GM23248 (cell line): ENCODE measurements around the gene SLC12A7. TPM values are rescaled to one million over a fixed set of nuclear protein-coding genes. Genes with fewer than 3 reads are reported as not detected.
A peak's percentile ranks its signal among the peaks of the same experiment; 100 is the strongest.

Source experiments
- DNase-seq: peaks from one replicate; pipeline ENCODE4 v3.0.0-alpha.2; 2015
- H2AFZ ChIP-seq: fragments of 200-600 bp; sonication (generic); 2 replicates; pipeline ENCODE4 v1.6.1; 2016; ENCODE audit warnings: antibody characterized with exemption
- H3F3A ChIP-seq: fragments of 200-600 bp; sonication (generic); 2 replicates; pipeline ENCODE4 v1.6.1; 2016; ENCODE audit warnings: mild to moderate bottlenecking, antibody characterized with exemption, mixed run types; ENCODE audit not compliant: insufficient read depth
- H3K27ac ChIP-seq: fragments of 200-600 bp; sonication (generic); 2 replicates; pipeline ENCODE4 v1.5.1; 2016; ENCODE audit warnings: mild to moderate bottlenecking
- H3K27me3 ChIP-seq: fragments of 200-600 bp; sonication (generic); replicated peaks from 2 replicates; pipeline ENCODE4 v1.6.1; 2016; ENCODE audit warnings: mild to moderate bottlenecking; ENCODE audit not compliant: insufficient read depth
- H3K36me3 ChIP-seq: fragments of 200-600 bp; sonication (generic); 2 replicates; pipeline ENCODE4 v1.6.1; 2016; ENCODE audit warnings: low read depth, mild to moderate bottlenecking
- H3K4me1 ChIP-seq: fragments of 200-600 bp; sonication (generic); 2 replicates; pipeline ENCODE4 v1.6.1; 2016; ENCODE audit warnings: mild to moderate bottlenecking; ENCODE audit not compliant: insufficient read depth
- H3K4me2 ChIP-seq: fragments of 200-600 bp; sonication (generic); one replicate; pipeline ENCODE4 v1.6.1; 2016; ENCODE audit warnings: mild to moderate bottlenecking; ENCODE audit not compliant: unreplicated experiment
- H3K4me3 ChIP-seq: fragments of 200-600 bp; sonication (generic); 2 replicates; pipeline ENCODE4 v1.5.1; 2016; ENCODE audit warnings: mild to moderate bottlenecking
- H3K79me2 ChIP-seq: fragments of 200-600 bp; sonication (generic); 2 replicates; pipeline ENCODE4 v1.6.1; 2016; ENCODE audit warnings: mild to moderate bottlenecking; ENCODE audit not compliant: insufficient read depth
- H3K9ac ChIP-seq: fragments of 200-600 bp; sonication (generic); 2 replicates; pipeline ENCODE4 v1.6.1; 2016; ENCODE audit warnings: mild to moderate bottlenecking
- H3K9me2 ChIP-seq: fragments of 200-600 bp; sonication (generic); 2 replicates; pipeline ENCODE4 v1.6.1; 2016; ENCODE audit warnings: mixed run types, mild to moderate bottlenecking, moderate library complexity; ENCODE audit not compliant: insufficient read depth
- H3K9me3 ChIP-seq: fragments of 200-600 bp; sonication (generic); one replicate; pipeline ENCODE4 v1.6.1; 2017; ENCODE audit warnings: low read depth
- H4K20me1 ChIP-seq: fragments of 200-600 bp; sonication (generic); 2 replicates; pipeline ENCODE4 v1.6.0; 2016; ENCODE audit not compliant: insufficient read depth
- EZH2 ChIP-seq: fragments of 200-600 bp; sonication (generic); IDR thresholded peaks from 2 replicates; pipeline ENCODE4 v1.6.1; 2018; ENCODE audit warnings: antibody characterized with exemption, mild to moderate bottlenecking; ENCODE audit not compliant: insufficient read depth, poor library complexity, severe bottlenecking
- EZH2phosphoT487 ChIP-seq: fragments of 200-600 bp; sonication (generic); IDR thresholded peaks from 2 replicates; pipeline ENCODE4 v1.6.1; 2018; ENCODE audit warnings: antibody characterized with exemption, moderate library complexity, mild to moderate bottlenecking, low read depth; ENCODE audit not compliant: insufficient read depth
- WGBS, 2 experiments: methylation state at CpG; one replicate each; pipeline ENCODE4 v1.1.6; 2015 to 2017; ENCODE audit warnings: low lambda C conversion rate in 2 of 2, low coverage in 1 of 2; ENCODE audit errors: missing lambda C conversion rate in 2 of 2; 5-methylcytosine and 5-hydroxymethylcytosine counted together
- in situ Hi-C: fragments of 300-500 bp; cut with MboI; formaldehyde crosslinking; loops from 2 replicates; pipeline ENCODE4 v1.15.0; 2020
- polyA plus RNA-seq: library from polyadenylated mRNA; unstranded; fragments of >200 nt; fragmentation: Nextera tagmentation; extraction: Ambion mirVana; gene quantifications from 2 replicates; pipeline ENCODE4 v1.2.1, GENCODE V29; 2016
- total RNA-seq: library from RNA; depleted of rRNA; stranded (reverse); fragments of >200 nt; shearing (Covaris generic); gene quantifications from 2 replicates; pipeline ENCODE4 v1.2.3, GENCODE V29; 2014

Gene SLC12A7
- total and polyA plus RNA-seq, 2 experiments from 2014 or later, result 0.75 to 1.9 TPM

DNA sequence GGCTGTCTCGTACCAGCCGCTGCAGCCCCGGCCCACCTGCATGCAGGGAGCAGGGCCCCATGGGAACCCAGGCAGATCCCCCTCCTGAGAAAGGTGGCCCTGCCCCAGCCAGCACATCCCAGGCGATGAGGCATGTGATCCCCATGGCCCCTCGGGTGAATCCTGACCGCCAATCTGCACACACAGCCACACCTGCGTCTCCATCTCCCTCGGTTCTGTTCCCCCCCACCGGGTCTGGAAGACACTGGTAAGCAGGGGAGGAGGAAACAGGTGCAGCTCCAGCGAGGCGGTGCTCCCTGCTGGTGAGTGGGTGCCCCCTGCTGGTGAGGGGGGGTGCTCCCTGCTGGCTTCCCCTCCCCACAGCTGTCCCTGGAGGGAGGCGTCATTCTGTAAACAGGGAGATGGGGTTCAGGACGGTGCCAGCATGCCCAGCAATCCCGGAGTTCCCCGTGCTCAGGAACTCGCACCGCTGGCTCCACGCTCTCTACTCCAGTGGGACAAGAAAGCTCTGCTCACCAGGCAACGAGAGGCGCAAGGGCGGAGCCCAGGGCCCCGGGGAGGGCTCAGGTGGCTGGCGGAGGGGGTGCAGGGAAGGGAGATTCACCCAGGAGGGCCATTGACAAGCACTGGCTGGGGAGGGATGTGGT is 28.4 kb upstream of the SLC12A7 start:
- Histone ChIP-seq H3K27ac (no peak overlapping the region), H3K9ac (no peak overlapping the region), H3K36me3 (no peaks in the 10 kb centered on the region), H3K4me2 (no peak overlapping the region), H3K9me3 (no peaks in the 10 kb centered on the region), H2AFZ (no peak overlapping the region), H3K27me3 (no peaks in the 10 kb centered on the region), H3K4me1 (no peaks in the 10 kb centered on the region), H4K20me1 (no peaks in the 10 kb centered on the region), H3K9me2 (no peaks in the 10 kb centered on the region), H3K79me2 (no peaks in the 10 kb centered on the region), H3F3A (no peaks in the 10 kb centered on the region), H3K4me3 (no peak overlapping the region)
- WGBS, 2 experiments, result 39 to 44% methylated on average over 22 to 23 of the region's 23 CpGs
- in situ Hi-C loops, result no loop called here
- DNase-seq, result peak; percentile 46
- TF ChIP-seq EZH2phosphoT487 (no peak), EZH2 (no peak)

DNA sequence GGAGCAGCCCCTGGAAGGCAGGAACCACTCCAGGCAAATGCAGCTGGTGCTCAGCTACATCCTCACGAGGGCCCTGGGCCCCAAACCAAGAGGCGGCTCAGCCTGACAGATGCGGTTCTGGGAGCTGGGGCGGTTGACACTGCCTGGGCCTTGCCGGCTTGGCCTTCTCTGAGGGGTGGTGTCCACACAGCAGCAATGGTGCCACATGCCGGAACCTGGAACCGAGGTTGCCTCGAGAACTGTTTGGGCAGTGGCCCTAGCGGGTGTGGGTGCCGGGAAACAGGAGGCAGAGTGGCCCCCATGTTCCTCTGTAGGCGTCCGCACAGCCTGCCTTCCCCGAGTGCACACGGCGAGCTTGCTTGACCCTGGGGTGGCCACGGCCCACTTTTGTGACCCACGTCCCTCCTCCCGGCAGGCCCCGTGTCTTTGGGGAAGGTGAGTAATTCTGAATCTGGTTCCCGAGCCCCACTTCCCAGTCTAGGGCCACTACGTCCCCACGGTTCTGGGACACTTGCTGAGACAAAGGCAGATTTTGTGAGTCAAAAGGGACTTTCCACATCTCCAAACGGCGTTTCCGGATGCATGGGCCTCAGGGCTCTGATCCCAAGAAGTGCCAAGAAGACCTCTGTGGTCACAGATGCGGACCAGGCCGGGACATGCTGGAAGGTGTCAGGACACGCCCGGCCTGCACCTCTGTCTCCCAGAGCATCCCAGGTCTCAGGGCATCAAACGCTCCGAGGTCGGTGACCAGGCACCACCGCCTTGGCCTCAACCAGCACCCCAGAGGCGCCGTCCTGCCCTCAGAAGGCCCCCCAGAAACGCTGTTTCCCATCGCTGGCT is 27.7 kb upstream of the SLC12A7 start:
- H3K4me3 ChIP-seq, result no peak overlapping the region
- H2AFZ ChIP-seq, result no peak overlapping the region
- DNase-seq, result no peak
- no peaks in the 10 kb centered on the region for H3K9me2 ChIP-seq
- no peak for TF ChIP-seq EZH2phosphoT487
- TF ChIP-seq EZH2, result no peak
- H3K4me2 ChIP-seq, result no peak overlapping the region
- H3K4me1 ChIP-seq, result no peaks in the 10 kb centered on the region
- H3F3A ChIP-seq, result no peaks in the 10 kb centered on the region
- H3K9me3 ChIP-seq, result no peaks in the 10 kb centered on the region
- H3K79me2 ChIP-seq, result no peaks in the 10 kb centered on the region
- in situ Hi-C loops, result loop anchor here (10.0 kb wide), 1 partner anchor 195 kb away; no protein-coding TSS in a partner anchor
- H3K27ac ChIP-seq, result no peak overlapping the region
- 71 to 73% methylated on average over 37 of the region's 37 CpGs for WGBS, 2 experiments
- H3K9ac ChIP-seq, result no peak overlapping the region
- H3K36me3 ChIP-seq, result no peaks in the 10 kb centered on the region
- H3K27me3 ChIP-seq, result peaks cover 2% of the 10 kb centered on the region
- no peaks in the 10 kb centered on the region for H4K20me1 ChIP-seq

DNA sequence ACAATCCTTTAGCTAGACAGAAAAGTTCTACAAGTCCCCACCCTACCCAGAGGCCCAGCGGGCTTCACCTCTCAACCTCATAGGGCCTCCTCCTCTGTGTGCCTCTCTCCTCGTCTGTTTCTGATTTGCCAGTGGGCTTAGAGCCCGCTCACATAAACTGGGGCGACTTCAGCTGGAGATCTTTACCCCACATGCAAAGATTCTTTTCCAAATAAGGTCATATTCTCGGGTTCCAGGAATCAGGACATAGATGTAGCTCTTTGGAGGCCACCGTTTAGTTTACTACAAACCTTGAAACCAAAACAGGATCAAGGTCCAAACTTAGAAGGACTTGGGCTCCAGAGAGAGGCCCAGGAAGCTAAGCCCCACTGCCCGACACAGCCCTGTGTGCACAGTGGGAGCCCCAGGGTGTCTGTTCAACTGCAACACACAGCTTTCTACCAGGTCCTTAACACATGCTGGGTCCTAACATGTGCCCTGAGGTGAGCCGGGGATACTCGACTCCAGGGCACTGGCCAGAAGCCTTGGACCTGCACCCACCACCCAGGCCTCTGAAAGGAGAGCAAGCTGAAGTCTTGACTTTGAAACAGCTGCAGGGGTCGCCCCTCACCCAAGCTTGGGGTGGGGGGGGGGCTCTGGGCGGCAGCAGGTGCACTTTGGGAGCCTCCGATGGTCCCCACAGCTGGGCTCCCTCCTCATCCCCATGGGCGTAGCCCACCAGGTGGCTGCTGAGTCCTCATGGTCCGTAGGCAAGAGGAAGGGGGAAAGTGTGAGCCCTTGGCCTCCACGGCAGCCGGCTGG is 26.8 kb upstream of the SLC12A7 start:
- Histone ChIP-seq H3K9me3 (no peaks in the 10 kb centered on the region), H3K79me2 (no peaks in the 10 kb centered on the region), H3K9ac (no peak overlapping the region), H3K27ac (no peak overlapping the region), H3K4me3 (no peak overlapping the region), H3K36me3 (no peaks in the 10 kb centered on the region), H3K27me3 (peaks cover 4% of the 10 kb centered on the region), H4K20me1 (no peaks in the 10 kb centered on the region), H2AFZ (no peak overlapping the region), H3K4me2 (no peak overlapping the region), H3K4me1 (no peaks in the 10 kb centered on the region), H3F3A (no peaks in the 10 kb centered on the region), H3K9me2 (no peaks in the 10 kb centered on the region)
- no peak for DNase-seq
- TF ChIP-seq EZH2phosphoT487 (no peak), EZH2 (no peak)
- in situ Hi-C loops, result loop anchor here (10.0 kb wide), 1 partner anchor 194 kb away; no protein-coding TSS in a partner anchor
- WGBS, 2 experiments, result 45 to 51% methylated on average over 9 to 16 of the region's 16 CpGs

DNA sequence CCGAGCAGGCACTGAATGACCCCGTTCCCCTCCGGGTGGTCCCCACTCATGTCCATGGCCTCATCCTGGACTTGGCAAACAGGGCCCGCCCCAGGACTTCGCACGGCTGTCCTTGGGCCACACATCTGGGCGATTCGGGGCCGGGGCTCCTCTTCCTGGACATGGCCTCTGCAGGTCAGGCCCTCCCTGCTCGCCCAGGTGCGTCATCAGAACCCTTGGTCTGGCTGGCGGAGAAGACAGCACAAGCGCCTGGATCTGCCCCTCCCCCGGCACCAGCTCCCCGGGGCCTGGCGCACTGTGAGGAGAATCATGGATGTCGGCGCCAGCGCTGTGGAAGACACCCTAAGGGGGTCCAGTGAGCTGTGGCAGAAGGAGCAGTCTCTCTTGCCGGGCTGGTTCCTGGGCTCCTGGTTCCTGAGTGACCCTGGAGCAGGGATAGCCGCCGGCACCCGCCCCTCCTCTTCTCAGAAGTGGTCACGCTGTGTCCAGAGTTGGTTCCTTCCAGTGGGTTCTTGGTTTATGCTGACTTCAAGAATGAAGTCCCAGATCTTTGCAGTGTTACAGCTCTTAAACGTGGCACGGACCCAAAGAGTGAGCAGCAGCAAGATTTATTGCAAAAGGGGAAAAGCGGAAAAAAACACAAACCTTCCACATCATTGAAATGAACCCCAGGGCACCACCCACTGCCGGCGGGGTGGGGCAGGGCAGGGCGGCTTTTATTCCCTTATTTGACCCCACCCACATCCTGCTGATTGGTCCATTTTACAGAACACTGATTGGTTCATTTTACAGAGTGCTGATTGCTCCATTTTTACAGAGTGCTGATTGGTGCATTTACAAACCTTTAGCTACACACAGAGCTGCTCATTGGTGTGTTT is 25.9 kb upstream of the SLC12A7 start:
- 78 to 79% methylated on average over 27 to 30 of the region's 30 CpGs for WGBS, 2 experiments
- Histone ChIP-seq H3K27ac (no peak overlapping the region), H3K4me1 (no peaks in the 10 kb centered on the region), H3K9me3 (no peaks in the 10 kb centered on the region), H4K20me1 (no peaks in the 10 kb centered on the region), H3K9me2 (no peaks in the 10 kb centered on the region), H3K4me3 (no peak overlapping the region), H2AFZ (no peak overlapping the region), H3K36me3 (no peaks in the 10 kb centered on the region), H3K27me3 (peaks cover 9% of the 10 kb centered on the region), H3K79me2 (no peaks in the 10 kb centered on the region), H3F3A (no peaks in the 10 kb centered on the region), H3K4me2 (no peak overlapping the region), H3K9ac (no peak overlapping the region)
- in situ Hi-C loops, result loop anchor here (10.0 kb wide), 1 partner anchor 193 kb away; no protein-coding TSS in a partner anchor
- no peak for DNase-seq
- TF ChIP-seq EZH2 (no peak), EZH2phosphoT487 (no peak)
